Subcutaneous abdominal adipose tissue (tissue), 5 donors: ENCODE measurements around the gene MTX2.

Experiments
- H3K27ac ChIP-seq: one replicate; pipeline ENCODE4 v1.7.0; 2013; ENCODE audit warnings: low read depth, mild to moderate bottlenecking, inconsistent platforms, low read length, moderate library complexity
- H3K27me3 ChIP-seq, 5 donors: one replicate each; pipeline ENCODE4 v1.7.0; 2013; ENCODE audit warnings: low read length in 5 of 5, inconsistent platforms in 1 of 5; ENCODE audit not compliant: control insufficient read depth in 5 of 5, insufficient read depth in 4 of 5
- H3K36me3 ChIP-seq, 5 donors: one replicate each; pipeline ENCODE4 v1.7.0; 2013; ENCODE audit warnings: low read length in 5 of 5; ENCODE audit not compliant: control insufficient read depth in 5 of 5, insufficient read depth in 5 of 5
- H3K4me1 ChIP-seq, 5 donors: one replicate each; pipeline ENCODE4 v1.7.0; 2013; ENCODE audit warnings: low read length in 5 of 5, mild to moderate bottlenecking in 3 of 5, moderate library complexity in 1 of 5; ENCODE audit not compliant: control insufficient read depth in 5 of 5, insufficient read depth in 5 of 5
- H3K4me3 ChIP-seq, 5 donors: one replicate each; pipeline ENCODE4 v1.7.0; 2013; ENCODE audit warnings: low read length in 5 of 5, low read depth in 1 of 5
- H3K9ac ChIP-seq, 5 donors: one replicate each; pipeline ENCODE4 v1.7.0; 2013; ENCODE audit warnings: low read length in 5 of 5, mild to moderate bottlenecking in 4 of 5, moderate library complexity in 3 of 5
- H3K9me3 ChIP-seq, 5 donors: one replicate each; pipeline ENCODE4 v1.7.0; 2013; ENCODE audit warnings: low read length in 5 of 5; ENCODE audit not compliant: control insufficient read depth in 5 of 5
- donor health status: healthy.
- donor health status: healthy.
- donor health status: healthy.
- donor health status: healthy.
- donor health status: healthy.

Gene MTX2

DNA sequence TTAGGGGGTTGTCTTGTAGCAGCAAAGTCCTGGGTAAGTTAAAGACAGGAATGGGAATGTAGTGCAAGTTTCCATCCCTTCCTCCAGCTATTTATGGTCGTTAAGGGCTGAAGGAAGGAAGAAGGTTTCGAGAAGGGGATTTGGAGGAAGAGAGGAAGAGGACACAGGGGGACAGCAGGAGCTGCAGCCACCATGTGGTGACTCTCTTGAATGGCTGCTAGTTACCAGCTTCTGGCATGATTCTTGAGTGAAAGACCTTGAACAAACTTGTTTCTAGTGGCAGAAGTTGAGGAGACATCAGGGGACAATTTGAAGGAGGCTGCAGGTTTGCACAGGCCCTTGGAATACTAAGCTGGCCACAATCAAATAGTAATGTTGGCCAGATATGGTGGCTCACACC is 116.6 kb downstream of the MTX2 start:
- H3K27ac ChIP-seq, result no peak overlapping the region
- no peaks in the 10 kb centered on the region for H3K4me1 ChIP-seq
- no peak overlapping the region for H3K4me3 ChIP-seq
- H3K27me3 ChIP-seq, result no peaks in the 10 kb centered on the region
- H3K9me3 ChIP-seq, result no peaks in the 10 kb centered on the region
- H3K9ac ChIP-seq, result no peak overlapping the region
- H3K36me3 ChIP-seq, result no peaks in the 10 kb centered on the region
